ENCODE results near the gene PPIL1.

Gene PPIL1

DNA sequence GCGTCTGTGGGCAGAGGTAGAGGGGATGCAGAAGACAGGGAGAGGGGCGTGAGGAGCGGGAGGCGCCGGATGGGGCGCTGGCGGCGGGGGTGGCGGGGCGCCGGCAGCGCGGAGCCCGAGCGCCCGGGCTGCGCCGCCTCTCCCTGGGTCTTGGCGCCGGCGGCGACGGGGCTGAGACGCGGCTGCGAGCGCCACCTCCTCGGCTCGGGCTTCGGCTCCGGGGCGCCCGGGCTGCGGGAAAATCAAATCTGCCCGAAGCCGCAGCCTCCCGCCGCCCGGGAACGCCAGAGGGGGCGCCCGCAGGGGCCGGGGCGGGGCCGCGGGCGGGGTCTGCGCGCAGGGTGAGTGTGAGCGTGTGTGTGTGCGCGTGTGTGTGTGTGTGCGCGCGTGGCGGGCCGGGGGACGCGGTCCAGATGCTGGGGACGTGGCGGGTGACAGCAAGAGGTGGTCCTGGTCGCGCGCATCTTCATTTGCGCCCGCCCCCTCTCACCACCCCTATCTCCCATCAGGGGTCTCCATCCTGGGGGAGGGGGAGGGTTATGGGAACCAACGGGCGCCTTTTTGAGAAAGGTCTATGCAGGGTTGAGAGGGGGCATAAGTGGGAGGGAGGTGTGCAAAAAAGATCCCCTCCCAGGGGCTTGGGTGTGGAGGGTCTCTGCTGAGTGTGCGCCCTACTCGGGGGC, 34.7 kb downstream of the PPIL1 start:
- Mint-ChIP-seq H3K4me3 (peak overlapping the region; percentile 21), H3K9me3 (no peaks in the 10 kb centered on the region), H3K27ac (no peak overlapping the region), H3K36me3 (ENCODE audit: low read depth) (no peaks in the 10 kb centered on the region), H3K4me1 (peaks cover 14% of the 10 kb centered on the region), H3K27me3 (peaks cover 36% of the 10 kb centered on the region)
- DNase-seq (peak; percentile 48), ATAC-seq (peak; percentile 38)

DNA sequence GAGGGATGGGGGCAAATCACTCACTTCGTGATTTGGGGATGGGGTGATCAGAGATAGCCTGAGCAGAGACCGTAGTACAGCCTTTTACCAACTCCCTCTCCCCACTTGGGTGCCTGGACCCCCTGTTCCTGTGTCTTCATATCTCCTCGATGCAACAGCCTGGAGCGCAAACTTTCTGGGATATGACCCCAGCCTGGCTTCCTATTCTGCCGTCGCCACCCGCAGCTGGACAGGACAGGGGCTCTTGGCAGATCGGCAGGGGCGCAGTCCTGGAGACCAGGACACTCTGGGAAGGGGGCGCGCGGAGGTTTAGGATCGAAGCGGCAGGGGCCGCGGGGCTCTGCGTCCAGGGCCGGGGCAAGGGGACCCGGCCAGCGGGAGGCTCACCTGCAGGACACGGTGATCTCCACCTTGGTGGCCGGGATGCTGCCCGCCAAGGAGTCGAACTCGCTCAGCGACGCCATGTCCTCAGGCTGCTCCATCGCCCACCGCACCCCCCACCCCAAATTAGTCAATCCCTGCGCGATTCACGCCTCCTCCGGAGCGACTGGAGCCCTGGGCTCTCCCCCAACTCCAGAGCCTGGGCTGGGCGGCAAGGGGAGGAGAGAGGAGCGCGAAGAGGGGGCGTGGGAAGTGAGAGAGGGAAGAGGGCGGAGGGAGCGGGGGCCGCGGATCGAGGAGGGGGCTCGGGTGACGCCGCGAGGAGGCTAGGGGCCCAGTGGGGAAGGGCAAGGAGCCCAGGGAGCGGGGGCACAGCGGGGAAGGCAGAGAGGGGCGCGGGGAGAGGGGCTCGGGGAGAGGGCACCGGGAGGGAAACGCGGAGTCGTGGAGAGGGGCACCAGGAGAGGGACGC, 35.5 kb downstream of the PPIL1 start, which contains the start of gene CPNE5:
Gene CPNE5, minus strand, starts transcription at position 549 of the 853 bp plus-strand sequence. Its CDS starts 67 bp downstream, at position 482.
- no peak for ATAC-seq
- Mint-ChIP-seq H3K36me3 (ENCODE audit: low read depth) (no peaks in the 10 kb centered on the region), H3K27me3 (peaks cover 36% of the 10 kb centered on the region), H3K4me3 (peak within 1 kb of the TSS; percentile 23), H3K4me1 (peaks cover 14% of the 10 kb centered on the region), H3K9me3 (no peaks in the 10 kb centered on the region), H3K27ac (no peak within 1 kb of the TSS)
- no peak for DNase-seq

DNA sequence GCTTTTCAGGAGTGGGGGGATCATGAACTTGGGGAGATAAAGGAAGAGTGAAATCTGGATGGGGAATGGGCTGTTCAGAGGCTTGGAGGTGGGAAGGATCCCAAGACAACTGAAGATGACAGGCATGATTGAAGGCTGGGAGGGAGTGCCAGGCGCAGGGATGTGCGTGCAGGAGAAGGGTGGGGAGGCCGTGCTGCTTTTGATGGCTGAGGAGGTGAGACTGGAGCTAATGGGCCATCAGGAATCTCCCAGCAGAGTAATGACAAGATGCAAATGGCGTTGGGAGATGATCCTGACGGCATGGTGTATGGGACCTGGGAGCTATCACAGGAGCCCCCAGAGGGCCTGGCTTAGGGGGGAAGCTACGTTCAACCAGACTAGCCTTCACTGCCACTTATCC, 36.9 kb downstream of the PPIL1 start:
- H3K4me1 Mint-ChIP-seq = peaks cover 14% of the 10 kb centered on the region
- DNase-seq = no peak
- peaks cover 36% of the 10 kb centered on the region for H3K27me3 Mint-ChIP-seq
- H3K27ac Mint-ChIP-seq = no peak overlapping the region
- no peaks in the 10 kb centered on the region for H3K36me3 Mint-ChIP-seq (ENCODE audit: low read depth)
- ATAC-seq = no peak
- H3K4me3 Mint-ChIP-seq = no peak overlapping the region
- H3K9me3 Mint-ChIP-seq = no peaks in the 10 kb centered on the region

DNA sequence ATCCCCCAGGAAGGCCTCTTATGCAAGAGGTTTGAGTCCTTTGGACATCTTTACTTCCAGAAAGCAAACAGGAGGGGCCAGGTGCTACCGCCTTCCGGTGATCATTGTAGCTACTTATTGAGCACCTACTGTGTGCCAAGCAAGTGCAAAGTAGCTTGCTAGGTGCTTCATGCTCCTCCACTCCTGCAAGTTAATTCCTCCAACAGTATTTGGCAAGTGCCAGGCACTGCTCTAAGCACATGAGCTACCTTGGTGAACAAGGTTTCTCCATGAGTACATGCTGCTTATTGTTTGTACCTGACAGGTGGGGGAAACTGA, 37.6 kb downstream of the PPIL1 start:
- H3K36me3 Mint-ChIP-seq (ENCODE audit: low read depth) = no peaks in the 10 kb centered on the region
- H3K4me3 Mint-ChIP-seq = no peak overlapping the region

DNA sequence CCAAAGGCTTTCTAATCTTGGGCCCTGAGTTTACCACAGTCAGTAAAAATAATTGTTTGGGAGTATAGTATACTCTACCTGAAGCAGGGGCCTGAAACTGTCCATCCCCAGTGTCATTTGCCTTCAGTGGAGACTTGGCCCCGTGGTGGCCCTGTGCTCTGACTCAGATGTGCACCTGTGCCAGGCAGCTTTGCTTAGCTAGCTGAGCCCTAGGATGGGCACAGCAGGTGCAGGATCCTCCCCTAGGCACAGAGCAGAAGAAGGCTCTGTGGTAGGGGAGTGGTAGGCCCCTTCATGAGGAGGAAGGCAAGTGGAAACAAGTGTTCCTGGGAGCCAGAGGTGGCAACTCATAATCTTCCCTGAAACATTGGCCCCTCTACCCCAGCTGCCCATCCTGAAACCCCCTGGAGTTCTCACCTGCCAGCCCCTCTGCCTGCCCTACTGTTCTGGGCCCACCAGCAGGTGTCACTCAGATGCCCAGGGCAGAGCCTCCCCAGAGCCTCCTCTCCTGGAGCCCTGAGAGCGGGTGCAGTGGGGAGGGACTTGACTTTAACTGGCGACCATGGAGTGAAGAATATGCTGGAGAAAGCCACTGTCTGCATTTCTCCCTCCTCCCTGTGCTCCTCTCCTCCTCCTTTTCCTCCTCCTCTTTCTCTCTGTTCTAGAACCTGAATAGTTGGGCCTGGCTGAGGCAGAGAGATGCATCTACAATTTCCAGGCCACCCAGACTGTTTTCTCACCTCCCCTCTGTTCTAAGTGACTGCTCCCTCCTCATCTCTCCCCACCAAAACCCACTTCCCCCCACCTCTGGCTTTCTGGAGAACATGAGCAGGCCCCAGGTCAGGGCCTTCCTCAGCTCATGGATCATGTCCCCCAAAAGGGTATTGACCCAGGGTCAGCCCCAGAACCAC, 38.2 kb downstream of the PPIL1 start:
- Mint-ChIP-seq H3K36me3 (ENCODE audit: low read depth) (no peaks in the 10 kb centered on the region), H3K9me3 (no peaks in the 10 kb centered on the region), H3K4me3 (no peak overlapping the region), H3K4me1 (peaks cover 14% of the 10 kb centered on the region), H3K27me3 (peaks cover 36% of the 10 kb centered on the region), H3K27ac (no peak overlapping the region)
- DNase-seq = no peak
- no peak for ATAC-seq

More for the DNA sequence above, 37.6 kb downstream of the PPIL1 start:
- ATAC-seq (no peak), DNase-seq (no peak)
- Mint-ChIP-seq H3K9me3 (no peaks in the 10 kb centered on the region), H3K27me3 (peaks cover 36% of the 10 kb centered on the region), H3K27ac (no peak overlapping the region), H3K4me1 (peaks cover 14% of the 10 kb centered on the region)

DNA sequence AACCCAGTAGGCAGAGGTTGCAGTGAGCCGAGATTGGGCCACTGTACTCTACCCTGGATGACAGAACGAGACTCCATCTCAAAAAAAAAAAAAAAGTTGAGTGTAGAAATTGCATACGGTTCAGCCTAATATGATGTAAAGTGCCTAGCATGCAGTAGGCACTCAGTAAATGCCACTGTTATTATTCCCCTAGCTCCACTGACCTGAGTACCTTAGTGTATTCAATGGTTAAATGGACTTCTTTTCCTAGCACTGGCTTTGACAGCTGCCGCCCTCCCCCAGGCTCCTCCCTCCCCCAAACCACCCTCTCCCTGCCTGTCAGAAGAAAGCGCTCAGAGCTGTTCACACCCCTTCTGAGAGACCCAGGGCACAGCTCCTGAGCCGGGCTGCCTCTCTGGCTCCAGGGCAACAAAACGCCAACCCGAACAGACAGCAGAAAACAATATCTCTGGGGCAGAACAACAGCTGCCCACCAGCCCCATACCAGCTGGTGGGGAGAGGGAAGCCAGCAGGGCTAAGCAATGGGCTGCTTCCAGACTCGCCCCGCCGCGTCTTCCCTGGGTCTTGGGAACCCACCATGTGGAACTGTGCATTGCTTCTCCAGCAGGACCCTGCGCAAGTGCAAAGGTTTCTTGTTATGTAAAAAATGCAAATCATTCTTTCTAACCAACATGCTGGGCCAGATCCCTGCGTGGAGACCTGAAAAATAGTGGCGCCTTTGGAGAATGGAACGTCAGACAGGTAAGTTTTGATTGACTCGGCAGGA, 39.8 kb downstream of the PPIL1 start:
- DNase-seq = no peak
- H3K36me3 Mint-ChIP-seq (ENCODE audit: low read depth) = no peaks in the 10 kb centered on the region

DNA sequence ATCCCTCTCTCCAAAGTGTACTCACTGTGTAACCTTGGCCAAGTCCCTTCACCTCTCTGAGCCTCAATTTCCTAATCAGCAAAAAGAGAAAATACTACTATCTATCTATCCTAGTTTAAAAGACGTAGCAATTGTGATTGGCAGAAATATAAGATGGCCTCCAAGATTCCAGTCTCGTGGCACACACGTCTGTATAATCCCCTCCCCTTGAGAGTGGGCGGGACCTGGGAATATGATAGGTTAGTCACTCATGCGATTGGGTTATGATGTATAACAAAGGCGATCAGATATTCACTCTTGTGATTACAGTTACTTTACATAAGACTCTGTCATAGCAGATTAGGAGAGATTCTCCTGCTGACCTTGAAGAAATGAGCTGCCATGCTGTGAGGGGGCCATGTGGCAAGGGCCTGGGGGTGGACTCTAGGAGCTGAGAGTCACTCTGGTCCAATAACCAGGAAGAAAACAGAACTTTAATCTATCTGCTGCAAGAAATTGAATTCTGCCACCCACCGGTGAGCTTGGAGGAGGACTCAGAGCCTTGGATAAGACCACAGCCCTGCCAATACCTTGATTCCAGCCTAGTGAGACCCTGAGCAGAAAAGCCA, 41.3 kb downstream of the PPIL1 start:
- Mint-ChIP-seq H3K27me3 (peaks cover 16% of the 10 kb centered on the region), H3K4me3 (no peak overlapping the region), H3K4me1 (no peaks in the 10 kb centered on the region), H3K9me3 (no peaks in the 10 kb centered on the region), H3K36me3 (ENCODE audit: low read depth) (no peaks in the 10 kb centered on the region), H3K27ac (no peak overlapping the region)
- ATAC-seq (no peak), DNase-seq (no peak)

More for the DNA sequence above, 39.8 kb downstream of the PPIL1 start:
- H3K27ac Mint-ChIP-seq = no peak overlapping the region
- H3K4me1 Mint-ChIP-seq = peaks cover 4% of the 10 kb centered on the region
- ATAC-seq = no peak
- peaks cover 25% of the 10 kb centered on the region for H3K27me3 Mint-ChIP-seq
- H3K9me3 Mint-ChIP-seq = no peaks in the 10 kb centered on the region
- H3K4me3 Mint-ChIP-seq = no peak overlapping the region

DNA sequence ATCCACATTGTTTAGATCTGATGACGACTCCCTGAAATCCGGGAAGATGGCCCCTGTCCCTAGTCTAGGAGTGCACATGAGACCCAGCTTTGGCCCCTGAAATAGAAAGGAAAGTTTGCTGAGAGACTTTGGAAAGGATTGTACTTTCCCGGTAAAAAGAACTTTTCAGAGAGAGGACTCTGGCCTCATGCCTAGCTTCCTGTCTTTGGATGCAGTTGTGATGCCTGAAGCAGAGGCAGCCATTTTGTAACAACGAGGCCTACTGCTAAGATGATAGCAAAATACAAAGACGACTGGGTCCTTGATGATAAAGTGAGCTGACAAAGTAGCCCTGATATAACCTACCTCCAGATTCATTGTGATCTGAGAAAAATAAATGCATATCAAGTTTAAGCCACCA, 42.3 kb downstream of the PPIL1 start:
- Mint-ChIP-seq H3K36me3 (ENCODE audit: low read depth) (no peaks in the 10 kb centered on the region), H3K4me1 (peaks cover 6% of the 10 kb centered on the region), H3K4me3 (no peak overlapping the region), H3K27ac (no peak overlapping the region), H3K27me3 (peaks cover 8% of the 10 kb centered on the region), H3K9me3 (no peaks in the 10 kb centered on the region)
- no peak for ATAC-seq
- no peak for DNase-seq

DNA sequence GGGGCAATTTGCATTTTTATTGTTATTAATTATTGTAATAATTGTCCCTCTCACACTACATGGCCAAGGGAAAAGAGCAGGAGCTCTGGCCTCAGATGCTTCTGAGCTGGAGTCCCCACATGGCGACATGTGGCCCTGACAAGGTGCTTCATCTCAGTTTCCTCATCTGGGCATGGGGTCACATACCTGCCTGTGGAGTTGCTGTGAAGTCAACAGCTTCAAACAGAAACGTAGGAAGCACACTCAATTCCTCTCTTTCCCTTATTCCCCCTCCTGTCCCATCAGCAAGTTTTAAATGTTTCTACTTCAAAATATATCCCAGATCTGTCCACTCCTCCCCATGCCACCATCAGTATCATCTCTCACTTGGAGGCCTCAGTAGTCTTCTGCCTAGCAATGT, 44.0 kb downstream of the PPIL1 start:
- DNase-seq (no peak), ATAC-seq (no peak)
- Mint-ChIP-seq H3K36me3 (ENCODE audit: low read depth) (no peaks in the 10 kb centered on the region), H3K27me3 (peaks cover 6% of the 10 kb centered on the region), H3K4me3 (no peak overlapping the region), H3K9me3 (no peaks in the 10 kb centered on the region), H3K4me1 (peaks cover 6% of the 10 kb centered on the region), H3K27ac (no peak overlapping the region)

DNA sequence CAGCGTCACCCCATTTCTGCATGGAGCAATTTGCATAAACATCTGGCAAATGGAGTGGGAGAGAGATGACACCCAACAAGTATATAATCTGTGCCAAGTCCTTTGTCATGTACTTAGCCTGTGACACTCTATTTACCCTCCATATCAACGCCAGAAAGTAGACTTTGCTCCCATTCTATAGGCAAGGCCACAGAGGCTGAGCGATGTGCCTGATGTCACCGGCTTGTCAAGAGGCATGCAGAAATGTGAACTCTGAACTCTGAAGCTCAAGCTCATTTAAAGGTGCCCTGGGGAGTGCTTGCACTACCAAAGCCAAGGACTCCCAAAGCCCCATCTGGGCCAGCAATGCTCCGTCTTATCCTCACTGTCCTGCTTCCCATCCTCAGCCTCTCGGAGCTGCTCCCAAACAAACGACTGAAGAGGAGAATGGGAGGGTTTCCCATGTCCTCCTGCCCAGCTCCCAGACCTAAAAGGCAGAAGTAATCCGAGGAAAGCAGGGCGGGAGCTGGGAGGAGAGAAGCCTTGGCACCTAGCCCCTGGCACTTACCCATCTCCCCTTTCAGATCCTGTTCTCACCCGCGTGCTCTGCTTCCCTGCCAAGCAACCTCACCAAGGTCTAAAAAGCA, 44.6 kb downstream of the PPIL1 start:
- no peak overlapping the region for H3K27ac Mint-ChIP-seq
- no peak for DNase-seq
- no peak for ATAC-seq
- H3K27me3 Mint-ChIP-seq = peaks cover 4% of the 10 kb centered on the region
- no peaks in the 10 kb centered on the region for H3K36me3 Mint-ChIP-seq (ENCODE audit: low read depth)
- H3K4me1 Mint-ChIP-seq = peaks cover 6% of the 10 kb centered on the region
- H3K4me3 Mint-ChIP-seq = no peak overlapping the region
- no peaks in the 10 kb centered on the region for H3K9me3 Mint-ChIP-seq

DNA sequence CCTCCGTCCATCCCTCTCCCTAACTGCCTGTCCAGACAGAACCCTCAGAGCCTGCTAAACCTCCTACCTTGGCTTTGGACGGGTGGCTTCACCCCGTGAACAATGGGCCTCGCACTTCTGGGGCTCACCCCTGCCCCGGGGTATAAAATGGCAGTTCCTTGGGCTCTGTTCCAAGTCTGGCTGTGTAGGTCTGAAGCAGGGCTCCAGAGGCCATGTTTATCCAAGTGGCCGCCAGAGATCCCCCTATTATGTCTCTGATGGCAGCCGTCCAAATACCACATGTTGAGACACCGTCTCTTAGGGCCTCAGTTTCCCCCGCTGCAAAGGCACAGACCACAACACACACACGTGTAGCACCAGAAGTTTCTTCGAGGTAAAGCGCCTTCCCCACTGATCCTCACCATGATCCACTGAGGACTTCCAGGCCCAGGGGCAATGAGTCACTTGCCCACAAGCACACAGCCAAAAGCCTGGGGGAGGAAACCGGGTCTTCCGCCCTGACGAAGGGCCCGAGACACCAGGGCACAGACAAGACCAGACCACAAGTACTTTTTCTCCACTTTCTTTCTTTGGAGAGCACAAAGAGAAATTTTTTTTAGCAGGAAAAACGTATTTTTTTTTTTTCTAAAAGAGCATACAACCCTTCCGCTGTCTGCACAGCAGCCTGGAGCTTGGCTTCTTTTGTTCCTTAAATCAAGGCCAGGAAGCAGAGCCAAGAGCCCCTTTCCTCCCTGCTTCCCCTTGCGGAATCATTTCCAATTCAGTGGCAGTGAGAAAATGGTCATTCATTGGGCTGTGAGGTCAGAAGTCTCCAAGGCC, 47.1 kb downstream of the PPIL1 start:
- ATAC-seq (peak; percentile 57), DNase-seq (peak; percentile 22)
- Mint-ChIP-seq H3K9me3 (no peaks in the 10 kb centered on the region), H3K4me3 (no peak overlapping the region), H3K27me3 (peaks cover 4% of the 10 kb centered on the region), H3K36me3 (ENCODE audit: low read depth) (no peaks in the 10 kb centered on the region), H3K27ac (no peak overlapping the region), H3K4me1 (peaks cover 6% of the 10 kb centered on the region)

DNA sequence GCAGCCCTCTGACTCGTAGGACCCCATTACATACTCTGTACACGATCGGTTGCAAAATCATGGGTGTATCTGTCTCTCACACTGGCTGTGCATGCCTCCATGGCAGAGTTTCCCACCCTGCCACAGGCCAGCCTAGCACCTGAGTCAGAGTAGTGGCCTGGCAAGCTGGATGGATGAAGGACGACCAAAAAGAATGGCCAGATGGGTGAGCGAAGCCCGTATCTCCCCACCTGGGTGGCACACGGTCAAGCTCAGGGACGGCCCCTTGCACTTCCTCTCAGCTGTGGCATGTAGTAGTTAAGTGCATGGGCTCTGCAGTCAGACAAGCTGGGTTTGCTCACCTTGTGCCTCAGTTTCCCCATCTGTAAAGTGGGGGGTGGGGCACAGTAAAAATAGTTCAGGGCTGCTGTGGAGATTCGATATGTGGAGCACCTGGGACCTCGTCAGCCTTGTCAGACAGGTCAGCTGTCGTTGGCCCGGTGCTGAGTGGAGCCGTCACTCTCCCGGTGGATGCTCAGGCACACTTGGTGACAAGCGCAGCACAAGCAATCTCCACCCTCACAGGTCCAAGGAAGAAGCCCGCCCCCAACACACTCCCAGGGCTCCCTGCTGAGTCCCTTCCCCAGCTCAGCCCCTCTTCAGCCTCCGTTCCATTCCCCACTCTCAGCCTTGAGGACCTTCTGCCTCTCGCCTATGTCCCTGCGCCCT, 47.9 kb downstream of the PPIL1 start:
- no peak overlapping the region for H3K27ac Mint-ChIP-seq

More for the DNA sequence above, 47.9 kb downstream of the PPIL1 start:
- Mint-ChIP-seq H3K4me3 (no peak overlapping the region), H3K4me1 (peaks cover 6% of the 10 kb centered on the region), H3K36me3 (ENCODE audit: low read depth) (no peaks in the 10 kb centered on the region), H3K9me3 (no peaks in the 10 kb centered on the region), H3K27me3 (peaks cover 4% of the 10 kb centered on the region)
- ATAC-seq (no peak), DNase-seq (no peak)

Measured in activated naive CD8-positive, alpha-beta T cell treated with anti-CD3 and anti-CD28 coated beads, Interleukin-2, amount 50 U/mL, for 24 hours (primary cell).